ENCODE measurements around the gene CCDC78.

Gene CCDC78

GRCh38 chr16:673399-673991 is 52.7 kb downstream of the CCDC78 start:
- peaks cover 54% of the 10 kb centered on the region for H3K36me3 ChIP-seq
- no peak for TF ChIP-seq CTCF (IDR thresholded peaks at IDR 0.05; ENCODE audit: low read depth, low read length)

DNA sequence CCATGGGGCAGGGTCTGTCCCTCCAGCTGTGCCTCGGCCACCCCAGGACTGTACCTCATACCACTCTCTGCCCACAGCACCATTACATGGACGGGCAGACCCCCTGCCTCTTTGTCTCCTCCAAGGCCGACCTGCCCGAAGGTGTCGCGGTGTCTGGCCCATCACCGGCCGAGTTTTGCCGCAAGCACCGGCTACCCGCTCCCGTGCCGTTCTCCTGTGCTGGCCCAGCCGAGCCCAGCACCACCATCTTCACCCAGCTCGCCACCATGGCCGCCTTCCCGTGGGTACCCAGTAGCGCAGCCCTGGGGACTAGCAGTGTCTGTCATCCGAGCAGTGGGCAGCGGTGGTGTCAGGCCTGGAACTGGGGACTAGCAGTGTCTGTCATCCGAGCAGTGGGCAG is 53.4 kb downstream of the CCDC78 start:
- Histone ChIP-seq H3K9me3 (no peaks in the 10 kb centered on the region), H3K4me3 (ENCODE audit: low read depth, low read length) (no peak overlapping the region), H3K4me1 (0 out of 2 replicates have a peak, but pooled peaks cover 4% of the 10 kb centered on the region), H3K27me3 (no peaks in the 10 kb centered on the region), H3K36me3 (peaks cover 54% of the 10 kb centered on the region)
- DNase-seq: no peak
- TF ChIP-seq CTCF (IDR thresholded peaks at IDR 0.05; ENCODE audit: low read depth, low read length): no peak

More at GRCh38 chr16:673399-673991, 52.7 kb downstream of the CCDC78 start:
- Histone ChIP-seq H3K27me3 (no peaks in the 10 kb centered on the region), H3K9me3 (no peaks in the 10 kb centered on the region), H3K4me1 (0 out of 2 replicates have a peak, but pooled peaks cover 4% of the 10 kb centered on the region), H3K4me3 (ENCODE audit: low read depth, low read length) (no peak overlapping the region)
- DNase-seq: no peak
